ENCODE measurements around the gene TRIM67.

Gene TRIM67

DNA sequence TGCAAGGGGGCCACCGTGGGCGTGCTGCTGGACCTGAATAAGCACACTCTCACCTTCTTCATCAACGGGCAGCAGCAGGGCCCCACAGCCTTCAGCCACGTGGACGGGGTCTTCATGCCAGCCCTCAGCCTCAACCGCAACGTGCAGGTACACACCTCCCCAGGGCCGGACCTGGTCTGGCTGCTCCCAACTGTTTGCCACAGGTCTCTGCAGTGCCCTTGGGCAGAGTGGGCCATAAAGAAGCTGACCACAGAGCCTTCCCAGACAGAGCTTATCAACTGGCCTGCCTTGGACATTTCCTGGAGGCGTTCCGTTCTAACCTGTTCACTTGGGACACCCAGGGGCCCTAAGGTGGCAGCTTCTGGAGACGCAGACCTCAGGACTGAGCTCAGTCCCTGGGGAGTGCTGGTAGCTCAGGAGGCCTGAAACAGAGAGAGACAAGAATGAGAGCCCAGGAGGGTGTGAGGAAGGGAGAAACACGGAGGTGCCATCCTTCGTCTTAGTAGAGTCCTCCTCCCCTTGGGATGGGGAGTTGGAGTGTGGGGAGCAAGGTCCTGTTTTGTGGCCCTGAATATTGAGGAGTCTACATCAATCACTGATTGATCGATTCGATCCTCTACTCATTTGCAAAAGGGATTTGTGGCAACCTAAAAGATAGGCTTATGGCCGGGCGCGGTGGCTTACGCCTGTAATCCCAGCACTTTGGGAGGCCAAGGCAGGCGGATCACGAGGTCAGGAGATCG, 52.1 kb downstream of the TRIM67 start:
- FAIRE-seq (no peak), DNase-seq (ENCODE audit: insufficient read length) (no peak)
- TF ChIP-seq POLR2A (IDR thresholded peaks at IDR 0.05; ENCODE audit: low read depth, low read length), result no peak
- no peak for TF ChIP-seq TAF1 (IDR thresholded peaks at IDR 0.05; ENCODE audit: borderline replicate concordance, low read depth, low read length)

DNA sequence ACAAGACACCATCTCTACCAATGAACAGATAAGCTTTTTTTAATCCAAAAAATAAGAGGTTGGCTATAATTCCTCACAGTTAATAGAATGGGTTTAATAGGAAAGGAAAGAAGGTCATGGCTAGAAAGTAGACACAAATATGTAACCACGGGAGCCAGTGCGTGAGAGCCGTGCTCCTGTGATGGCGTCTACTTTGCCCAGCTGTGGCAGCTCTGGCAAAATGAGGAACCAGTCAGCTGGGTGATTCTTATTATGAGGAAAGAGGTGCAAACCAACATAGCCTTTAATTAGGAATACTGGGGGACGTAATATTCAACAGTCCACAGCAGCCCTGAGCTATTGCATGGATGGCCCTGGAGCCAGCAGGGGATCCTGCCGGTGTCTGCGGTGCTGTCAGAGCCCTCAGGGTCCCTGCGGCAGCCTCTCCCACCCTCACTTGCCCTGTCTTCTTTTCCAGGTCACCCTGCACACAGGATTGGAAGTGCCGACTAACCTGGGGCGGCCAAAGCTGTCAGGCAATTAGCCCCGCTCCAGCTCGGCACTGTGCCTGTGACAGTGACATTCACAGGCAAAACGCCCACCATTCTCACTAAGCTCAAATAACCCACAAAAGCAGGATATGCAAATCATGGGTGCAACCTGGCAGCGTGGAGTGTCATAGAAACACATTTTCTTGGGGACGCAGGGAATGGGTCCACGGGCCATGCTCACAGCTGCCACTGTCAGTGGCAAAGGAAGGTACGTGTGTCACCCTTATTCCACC, 53.2 kb downstream of the TRIM67 start:
- DNase-seq (ENCODE audit: insufficient read length), result no peak
- no peak for FAIRE-seq
- TF ChIP-seq TAF1 (IDR thresholded peaks at IDR 0.05; ENCODE audit: borderline replicate concordance, low read depth, low read length) (no peak), POLR2A (IDR thresholded peaks at IDR 0.05; ENCODE audit: low read depth, low read length) (no peak), POLR2AphosphoS5 (IDR thresholded peaks at IDR 0.05; ENCODE audit: low read depth, low read length) (no peak)

DNA sequence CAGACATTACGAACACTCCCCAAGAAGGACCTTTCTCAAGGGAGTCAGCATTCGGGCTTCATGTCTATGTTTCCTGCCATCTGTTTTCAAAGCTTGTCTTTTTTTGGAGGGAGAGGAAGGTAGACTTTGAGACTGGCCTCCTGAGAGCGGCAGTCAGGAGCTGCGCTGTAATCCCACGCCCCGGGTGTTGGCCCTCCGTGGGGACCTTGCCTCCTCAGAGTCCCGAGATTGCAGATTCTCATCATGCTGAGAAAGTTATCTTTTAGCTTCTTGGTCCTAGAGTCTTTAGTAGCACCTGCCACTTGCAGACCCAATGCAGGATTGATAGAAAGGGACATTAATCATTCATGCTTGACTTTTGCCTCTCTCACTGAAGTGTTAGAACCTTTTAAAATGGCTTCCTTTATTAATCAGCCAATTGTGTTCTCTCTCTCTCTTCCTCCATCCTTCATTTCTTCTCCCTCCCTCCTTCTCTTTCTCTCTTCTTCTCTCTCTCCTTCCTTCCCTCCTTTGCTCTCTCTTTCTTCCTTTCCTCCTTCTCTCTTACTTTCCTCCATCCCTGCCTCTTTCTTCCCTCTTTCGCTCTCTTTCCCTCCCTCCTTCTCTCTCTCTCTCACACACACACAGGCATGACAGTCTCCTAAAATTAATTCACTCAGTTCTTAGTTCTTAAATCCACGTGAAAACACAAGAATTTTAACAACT, 54.0 kb downstream of the TRIM67 start:
- peak; percentile 66 for FAIRE-seq
- no peak for DNase-seq (ENCODE audit: insufficient read length)
- TF ChIP-seq POLR2A (IDR thresholded peaks at IDR 0.05; ENCODE audit: low read depth, low read length) (no peak), TAF1 (IDR thresholded peaks at IDR 0.05; ENCODE audit: borderline replicate concordance, low read depth, low read length) (no peak), POLR2AphosphoS5 (IDR thresholded peaks at IDR 0.05; ENCODE audit: low read depth, low read length) (no peak)

DNA sequence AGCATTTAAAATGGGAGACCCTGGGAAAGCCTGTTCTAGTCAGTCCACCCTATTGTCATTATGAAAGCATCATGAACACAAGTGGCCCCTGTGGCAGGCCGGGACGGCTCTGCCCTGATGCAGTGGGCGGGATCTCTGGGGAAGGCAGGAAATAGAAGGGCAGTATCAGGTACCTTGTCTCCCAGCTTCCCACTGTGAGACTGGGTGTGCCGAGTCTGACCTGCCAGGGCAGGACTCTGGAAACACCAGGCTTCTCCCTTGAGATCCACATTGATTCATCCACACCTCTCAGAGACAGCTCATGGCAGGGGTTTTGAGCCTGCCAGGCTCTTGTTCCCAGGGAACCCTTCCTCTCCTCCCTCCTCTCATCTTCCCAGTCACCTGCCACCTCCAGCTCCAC, 54.6 kb downstream of the TRIM67 start:
- DNase-seq (ENCODE audit: insufficient read length), result no peak
- FAIRE-seq, result no peak
- TF ChIP-seq TAF1 (IDR thresholded peaks at IDR 0.05; ENCODE audit: borderline replicate concordance, low read depth, low read length) (no peak), POLR2AphosphoS5 (IDR thresholded peaks at IDR 0.05; ENCODE audit: low read depth, low read length) (no peak), POLR2A (IDR thresholded peaks at IDR 0.05; ENCODE audit: low read depth, low read length) (no peak)

DNA sequence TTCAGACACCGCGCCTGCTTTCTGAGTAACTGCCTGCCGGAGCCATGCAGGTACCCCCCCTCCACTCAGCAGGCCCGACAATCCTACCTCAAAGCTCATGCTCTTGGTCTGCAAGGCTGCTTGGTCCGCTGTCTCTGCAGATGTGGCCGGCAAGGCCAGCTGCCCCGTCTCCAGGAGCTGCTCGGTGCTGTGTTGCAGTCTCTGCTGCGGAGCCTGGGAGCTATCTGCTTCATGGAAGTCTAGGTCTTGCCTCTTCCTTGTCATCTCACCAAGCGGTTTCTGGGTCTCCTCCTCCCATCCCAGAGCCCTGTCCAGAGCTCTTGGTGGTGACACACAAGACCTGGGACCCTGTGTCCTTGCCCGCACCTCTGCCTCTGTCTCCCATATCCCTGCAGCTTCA, 55.2 kb downstream of the TRIM67 start:
- TF ChIP-seq POLR2A (IDR thresholded peaks at IDR 0.05; ENCODE audit: low read depth, low read length), result no peak
- no peak for TF ChIP-seq TAF1 (IDR thresholded peaks at IDR 0.05; ENCODE audit: borderline replicate concordance, low read depth, low read length)
- no peak for TF ChIP-seq POLR2AphosphoS5 (IDR thresholded peaks at IDR 0.05; ENCODE audit: low read depth, low read length)
- no peak for DNase-seq (ENCODE audit: insufficient read length)
- FAIRE-seq, result no peak

DNA sequence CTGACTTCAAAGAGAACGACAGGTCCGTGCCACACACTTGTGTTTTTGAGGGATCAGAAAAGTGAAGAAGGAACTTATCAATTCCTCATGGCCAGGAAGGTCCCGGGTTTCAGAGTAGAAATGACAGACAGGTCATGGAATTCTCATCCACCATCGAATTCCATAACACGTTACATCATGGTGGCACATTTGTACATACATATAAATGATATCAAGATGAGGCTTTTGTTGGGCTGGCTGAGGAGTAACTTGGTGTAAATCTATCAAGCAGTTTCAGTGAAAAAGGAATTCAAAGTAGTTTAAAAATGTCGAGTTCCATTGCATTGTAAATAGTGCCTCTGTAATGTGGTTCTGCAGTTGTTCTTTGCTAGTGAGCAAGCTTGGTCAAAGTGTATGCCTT, 56.2 kb downstream of the TRIM67 start:
- TF ChIP-seq POLR2AphosphoS5 (IDR thresholded peaks at IDR 0.05; ENCODE audit: low read depth, low read length) (no peak), POLR2A (IDR thresholded peaks at IDR 0.05; ENCODE audit: low read depth, low read length) (no peak), TAF1 (IDR thresholded peaks at IDR 0.05; ENCODE audit: borderline replicate concordance, low read depth, low read length) (no peak)
- DNase-seq (ENCODE audit: insufficient read length), result no peak
- no peak for FAIRE-seq

DNA sequence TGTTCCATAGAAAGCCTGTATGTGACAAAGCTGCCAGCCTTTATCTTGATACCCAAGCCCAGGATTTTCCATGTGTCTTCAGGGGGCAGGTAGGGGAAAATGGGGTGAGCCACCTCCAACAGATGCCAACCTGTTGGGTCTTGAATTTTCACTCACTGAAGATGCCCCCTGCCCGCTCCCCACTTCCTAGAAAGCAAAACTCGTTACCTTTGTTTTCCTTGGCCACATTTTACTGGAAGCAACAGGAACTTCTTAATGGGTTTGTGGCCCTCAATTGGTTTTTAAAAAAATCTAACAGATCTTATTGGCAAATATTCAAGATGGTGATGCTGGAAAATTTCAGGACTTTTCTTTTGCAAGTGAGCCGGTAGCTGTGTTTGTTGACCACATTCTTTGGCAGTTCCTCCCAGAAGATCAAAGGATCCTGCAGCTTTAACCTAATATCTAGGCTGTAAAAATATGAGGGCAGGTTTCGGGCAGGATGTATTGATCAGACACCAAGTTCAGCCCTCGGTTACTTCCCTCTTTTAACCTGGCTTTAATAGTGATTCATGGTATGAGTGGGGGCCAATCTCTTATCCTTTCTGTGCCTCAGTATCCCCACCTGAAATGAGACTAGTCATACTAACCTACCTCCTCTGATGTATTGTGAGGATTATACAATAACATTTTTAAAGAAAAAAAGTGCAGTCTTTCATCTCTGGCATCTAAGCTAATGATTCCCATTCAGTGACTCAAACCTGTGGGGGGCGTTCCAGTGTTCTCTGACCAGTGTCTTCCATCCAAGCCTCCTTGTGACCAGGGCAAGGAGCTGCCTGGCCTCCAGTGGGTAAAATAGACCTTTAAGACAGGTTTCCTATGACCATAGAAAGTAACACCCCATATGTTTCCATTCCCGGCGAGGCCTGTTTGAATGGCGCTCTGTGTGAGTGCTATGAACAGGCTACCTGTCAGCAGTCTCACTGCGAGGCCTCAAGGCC, 57.9 kb downstream of the TRIM67 start:
- no peak for TF ChIP-seq TAF1 (IDR thresholded peaks at IDR 0.05; ENCODE audit: borderline replicate concordance, low read depth, low read length)
- no peak for TF ChIP-seq POLR2A (IDR thresholded peaks at IDR 0.05; ENCODE audit: low read depth, low read length)
- no peak for TF ChIP-seq POLR2AphosphoS5 (IDR thresholded peaks at IDR 0.05; ENCODE audit: low read depth, low read length)
- DNase-seq (ENCODE audit: insufficient read length) (no peak), FAIRE-seq (no peak)

DNA sequence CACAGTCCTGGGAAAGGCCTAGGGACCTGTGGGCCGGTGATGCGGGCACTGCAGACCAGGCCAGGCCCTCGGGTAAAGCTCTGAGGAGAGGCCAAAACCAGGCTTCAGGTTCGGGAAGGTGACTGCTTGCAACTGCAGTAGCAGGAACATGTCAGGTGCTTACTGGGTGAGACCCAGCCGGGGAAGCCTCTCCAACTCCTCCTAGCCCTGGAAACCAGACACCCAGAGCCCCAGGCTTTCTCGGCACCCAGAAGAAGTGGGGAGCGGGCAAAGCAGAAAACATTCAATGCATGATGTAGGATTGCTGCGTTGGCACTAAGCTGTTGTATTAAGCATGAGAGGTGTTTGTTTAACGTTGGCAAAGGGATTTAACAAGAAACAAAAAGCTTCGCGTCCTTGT, 58.9 kb downstream of the TRIM67 start:
- TF ChIP-seq POLR2AphosphoS5 (IDR thresholded peaks at IDR 0.05; ENCODE audit: low read depth, low read length) (no peak), TAF1 (IDR thresholded peaks at IDR 0.05; ENCODE audit: borderline replicate concordance, low read depth, low read length) (no peak), POLR2A (IDR thresholded peaks at IDR 0.05; ENCODE audit: low read depth, low read length) (no peak)
- FAIRE-seq (no peak), DNase-seq (ENCODE audit: insufficient read length) (no peak)

DNA sequence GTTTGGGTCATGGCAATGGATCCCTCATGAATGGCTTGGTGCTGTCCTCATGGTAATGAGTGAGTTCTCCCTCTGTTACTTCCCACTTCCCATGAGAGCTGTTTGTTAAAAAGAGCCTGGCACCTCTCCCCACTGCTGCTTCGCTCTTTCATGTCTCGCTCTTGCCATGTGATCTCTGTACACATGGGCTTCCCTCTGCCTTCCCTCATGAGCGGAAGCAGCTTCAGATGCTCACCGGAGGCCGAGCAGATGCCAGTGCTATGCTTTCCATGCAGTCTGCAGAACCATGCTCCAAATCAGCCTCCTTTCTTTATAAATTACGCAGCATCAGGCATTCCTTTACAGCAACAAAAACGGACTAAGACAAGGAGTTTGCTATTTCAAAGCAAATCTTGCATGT, 64.3 kb downstream of the TRIM67 start:
- DNase-seq (ENCODE audit: insufficient read length) (no peak), FAIRE-seq (no peak)
- TF ChIP-seq POLR2A (IDR thresholded peaks at IDR 0.05; ENCODE audit: low read depth, low read length) (no peak), TAF1 (IDR thresholded peaks at IDR 0.05; ENCODE audit: borderline replicate concordance, low read depth, low read length) (no peak), POLR2AphosphoS5 (IDR thresholded peaks at IDR 0.05; ENCODE audit: low read depth, low read length) (no peak)

DNA sequence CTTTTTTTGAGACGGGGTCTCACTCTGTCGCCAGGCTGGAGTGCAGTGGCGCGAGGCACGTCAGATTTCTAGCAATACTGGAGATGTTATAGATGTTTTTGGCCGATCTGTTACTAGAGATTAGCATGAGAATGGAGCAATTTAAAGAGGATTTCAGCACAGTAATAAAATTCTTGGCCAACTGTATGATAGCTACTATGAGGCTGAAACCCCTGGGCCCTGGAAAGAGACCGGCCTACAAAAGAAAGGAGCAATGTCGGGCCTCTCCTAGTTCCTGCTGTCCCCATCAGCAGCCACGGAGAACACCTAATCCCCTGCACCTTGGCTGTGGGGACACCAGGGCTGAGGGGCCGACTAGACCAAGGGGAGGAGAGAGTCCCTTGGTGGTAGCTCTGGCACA, 69.7 kb downstream of the TRIM67 start:
- no peak for DNase-seq (ENCODE audit: insufficient read length)
- TF ChIP-seq TAF1 (IDR thresholded peaks at IDR 0.05; ENCODE audit: borderline replicate concordance, low read depth, low read length) (no peak), POLR2AphosphoS5 (IDR thresholded peaks at IDR 0.05; ENCODE audit: low read depth, low read length) (no peak), POLR2A (IDR thresholded peaks at IDR 0.05; ENCODE audit: low read depth, low read length) (no peak)
- no peak for FAIRE-seq
